ENCODE results near the gene PLCH2. TPM values are rescaled to one million over a fixed set of nuclear protein-coding genes. Genes with fewer than 3 reads are reported as not detected.
"Not testable (repeated sequence)": the region's sequence is repeated elsewhere in the genome, so short reads cannot be mapped to it uniquely, and the experiment has no call there.

PLCH2 gene
- total and polyA plus RNA-seq, 4 donors, result 2.1 to 7.9 (median 3.4) TPM

DNA sequence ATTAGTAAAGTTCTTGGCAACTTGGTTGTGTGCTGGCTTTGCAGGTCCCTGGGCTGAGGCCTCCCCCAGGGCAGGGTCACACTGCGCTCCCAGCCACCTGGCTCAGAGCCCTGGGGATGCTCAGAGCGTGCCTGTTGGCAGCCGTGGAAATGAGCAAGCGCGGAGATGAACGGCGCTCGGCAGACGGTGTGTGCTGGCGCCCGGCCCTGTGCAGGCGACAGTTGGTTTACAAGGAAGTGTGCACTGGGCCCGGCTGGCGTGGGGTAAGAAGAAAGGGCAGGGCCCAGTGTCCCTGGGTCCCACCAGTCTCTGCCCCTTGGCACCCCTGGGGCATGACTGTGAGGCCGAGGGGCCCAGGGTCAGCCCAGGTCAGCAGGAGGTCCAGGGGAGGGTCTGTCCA lies 38.1 kb upstream of the PLCH2 start:
- H3K4me1 ChIP-seq (ENCODE audit: control insufficient read depth in 5 of 5, insufficient read depth in 5 of 5, low read length in 5 of 5), result peaks cover 0 to 14% (median 0%) of the 10 kb centered on the region in 5 donors

DNA sequence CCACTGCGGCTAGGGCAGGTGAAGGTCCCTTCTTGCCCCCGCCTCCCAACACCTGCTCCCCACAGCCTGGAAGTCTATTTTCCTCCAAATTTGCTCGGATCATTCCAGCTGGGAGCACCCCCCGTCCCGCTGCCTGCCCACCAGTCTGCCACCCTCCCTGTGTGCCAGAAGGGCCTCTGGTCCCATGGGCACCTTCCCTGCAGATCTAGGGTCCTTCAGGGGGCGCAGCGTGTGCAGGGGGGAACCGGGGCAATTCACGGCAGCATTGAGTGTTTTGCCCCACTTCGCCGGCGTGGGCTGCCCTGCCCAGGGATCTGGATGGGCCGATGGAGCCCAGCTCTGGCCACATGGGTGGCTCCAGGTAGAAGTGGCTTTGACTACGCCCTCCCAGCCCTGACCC lies 37.4 kb upstream of the PLCH2 start:
- ATAC-seq (ENCODE audit: insufficient read depth, low FRiP score), result no peak
- peaks cover 0 to 26% (median 23%) of the 10 kb centered on the region in 3 donors for H3K27me3 ChIP-seq (ENCODE audit: control insufficient read depth in 3 of 3, insufficient read depth in 3 of 3, low read length in 2 of 3)
- 84 to 92% methylated on average over 14 of the region's 14 CpGs for WGBS, 2 donors
- no peak overlapping the region for H3K27ac ChIP-seq (ENCODE audit: low read depth in 1 of 2, low read length in 1 of 2)
- DNase-seq, result no peak
- H3K4me1 ChIP-seq (ENCODE audit: control insufficient read depth in 5 of 5, insufficient read depth in 5 of 5, low read length in 5 of 5), result peaks cover 0 to 17% (median 0%) of the 10 kb centered on the region in 5 donors
- no peaks in the 10 kb centered on the region for H3K36me3 ChIP-seq (ENCODE audit: control insufficient read depth in 4 of 4, insufficient read depth in 4 of 4, low read length in 4 of 4)
- no peak overlapping the region for H3K9ac ChIP-seq (ENCODE audit: insufficient read depth in 1 of 2, low read length in 2 of 2)
- no peak overlapping the region for H3K4me3 ChIP-seq
- TF ChIP-seq, protein P1, sequence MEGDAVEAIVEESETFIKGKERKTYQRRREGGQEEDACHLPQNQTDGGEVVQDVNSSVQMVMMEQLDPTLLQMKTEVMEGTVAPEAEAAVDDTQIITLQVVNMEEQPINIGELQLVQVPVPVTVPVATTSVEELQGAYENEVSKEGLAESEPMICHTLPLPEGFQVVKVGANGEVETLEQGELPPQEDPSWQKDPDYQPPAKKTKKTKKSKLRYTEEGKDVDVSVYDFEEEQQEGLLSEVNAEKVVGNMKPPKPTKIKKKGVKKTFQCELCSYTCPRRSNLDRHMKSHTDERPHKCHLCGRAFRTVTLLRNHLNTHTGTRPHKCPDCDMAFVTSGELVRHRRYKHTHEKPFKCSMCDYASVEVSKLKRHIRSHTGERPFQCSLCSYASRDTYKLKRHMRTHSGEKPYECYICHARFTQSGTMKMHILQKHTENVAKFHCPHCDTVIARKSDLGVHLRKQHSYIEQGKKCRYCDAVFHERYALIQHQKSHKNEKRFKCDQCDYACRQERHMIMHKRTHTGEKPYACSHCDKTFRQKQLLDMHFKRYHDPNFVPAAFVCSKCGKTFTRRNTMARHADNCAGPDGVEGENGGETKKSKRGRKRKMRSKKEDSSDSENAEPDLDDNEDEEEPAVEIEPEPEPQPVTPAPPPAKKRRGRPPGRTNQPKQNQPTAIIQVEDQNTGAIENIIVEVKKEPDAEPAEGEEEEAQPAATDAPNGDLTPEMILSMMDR (IDR thresholded peaks at IDR 0.05; ENCODE audit: control extremely low read depth, extremely low read depth), result no peak
- peaks cover 0 to 1% (median 0%) of the 10 kb centered on the region in 4 donors for H3K9me3 ChIP-seq (ENCODE audit: control insufficient read depth in 4 of 4, insufficient read depth in 3 of 4, low read length in 3 of 4)

More for the DNA sequence above, 38.1 kb upstream of the PLCH2 start:
- Histone ChIP-seq H3K9me3 (ENCODE audit: control insufficient read depth in 4 of 4, insufficient read depth in 3 of 4, low read length in 3 of 4) (peaks cover 0 to 1% (median 0%) of the 10 kb centered on the region in 4 donors), H3K4me3 (no peak overlapping the region), H3K9ac (ENCODE audit: insufficient read depth in 1 of 2, low read length in 2 of 2) (no peak overlapping the region), H3K27ac (ENCODE audit: low read depth in 1 of 2, low read length in 1 of 2) (no peak overlapping the region), H3K36me3 (ENCODE audit: control insufficient read depth in 4 of 4, insufficient read depth in 4 of 4, low read length in 4 of 4) (no peaks in the 10 kb centered on the region), H3K27me3 (ENCODE audit: control insufficient read depth in 3 of 3, insufficient read depth in 3 of 3, low read length in 2 of 3) (peaks cover 0 to 26% (median 20%) of the 10 kb centered on the region in 3 donors)
- TF ChIP-seq, protein P1 (IDR thresholded peaks at IDR 0.05; ENCODE audit: control extremely low read depth, extremely low read depth), result no peak
- no peak for ATAC-seq (ENCODE audit: insufficient read depth, low FRiP score)
- DNase-seq, result no peak
- WGBS, 2 donors, result 54 to 73% methylated on average over 15 of the region's 15 CpGs

DNA sequence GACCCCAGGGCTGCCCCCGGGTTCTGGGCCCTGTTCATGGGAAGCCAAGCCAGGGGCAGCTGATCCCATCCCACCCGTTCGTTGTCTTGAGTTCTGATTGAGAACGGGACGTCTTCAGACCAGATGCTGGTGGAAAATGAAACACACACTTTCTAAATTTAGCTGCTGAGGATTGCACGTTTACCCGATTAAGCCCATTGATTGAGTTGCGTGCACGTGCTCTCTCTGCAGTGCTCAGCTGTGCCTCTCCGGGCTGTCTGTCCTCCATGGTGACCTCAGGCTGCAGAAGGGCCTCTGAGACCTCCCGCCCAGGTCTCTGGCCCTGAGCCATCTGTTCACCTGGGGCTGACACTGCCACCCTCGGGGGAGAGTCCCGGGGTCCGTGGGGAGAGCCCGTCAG lies 36.7 kb upstream of the PLCH2 start:
- ATAC-seq (ENCODE audit: insufficient read depth, low FRiP score) (no peak), DNase-seq (no peak)
- Histone ChIP-seq H3K36me3 (ENCODE audit: control insufficient read depth in 4 of 4, insufficient read depth in 4 of 4, low read length in 4 of 4) (no peaks in the 10 kb centered on the region), H3K27me3 (ENCODE audit: control insufficient read depth in 3 of 3, insufficient read depth in 3 of 3, low read length in 2 of 3) (peaks cover 3 to 33% (median 21%) of the 10 kb centered on the region in 3 donors), H3K9ac (ENCODE audit: insufficient read depth in 1 of 2, low read length in 2 of 2) (no peak overlapping the region), H3K4me3 (no peak overlapping the region), H3K4me1 (ENCODE audit: control insufficient read depth in 5 of 5, insufficient read depth in 5 of 5, low read length in 5 of 5) (peaks cover 0 to 17% (median 0%) of the 10 kb centered on the region in 5 donors), H3K9me3 (ENCODE audit: control insufficient read depth in 4 of 4, insufficient read depth in 3 of 4, low read length in 3 of 4) (peaks cover 0 to 4% (median 0%) of the 10 kb centered on the region in 4 donors), H3K27ac (ENCODE audit: low read depth in 1 of 2, low read length in 1 of 2) (no peak overlapping the region)
- WGBS, 2 donors, result 69 to 87% methylated on average over 15 of the region's 15 CpGs
- TF ChIP-seq, protein P1 (IDR thresholded peaks at IDR 0.05; ENCODE audit: control extremely low read depth, extremely low read depth), result no peak

DNA sequence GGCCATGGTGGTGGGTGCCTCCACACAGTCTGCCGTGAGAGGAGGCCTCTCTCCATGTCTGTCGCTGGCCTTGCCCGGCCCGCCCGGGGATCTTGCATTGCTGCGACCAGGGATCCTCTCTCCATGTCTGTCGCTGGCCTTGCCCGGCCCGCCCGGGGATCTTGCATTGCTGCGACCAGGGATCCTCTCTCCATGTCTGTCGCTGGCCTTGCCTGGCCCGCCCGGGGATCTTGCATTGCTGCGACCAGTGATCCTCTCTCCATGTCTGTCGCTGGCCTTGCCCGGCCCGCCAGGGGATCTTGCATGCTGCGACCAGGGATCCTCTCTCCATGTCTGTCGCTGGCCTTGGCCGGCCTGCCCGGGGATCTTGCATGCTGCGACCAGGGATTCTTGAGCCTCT lies 35.7 kb upstream of the PLCH2 start:
- DNase-seq; H3K9ac ChIP-seq (ENCODE audit: insufficient read depth in 1 of 2, low read length in 2 of 2); H3K36me3 ChIP-seq (ENCODE audit: control insufficient read depth in 4 of 4, insufficient read depth in 4 of 4, low read length in 4 of 4); H3K27ac ChIP-seq (ENCODE audit: low read depth in 1 of 2, low read length in 1 of 2); H3K4me3 ChIP-seq; H3K9me3 ChIP-seq (ENCODE audit: control insufficient read depth in 4 of 4, insufficient read depth in 3 of 4, low read length in 3 of 4); ATAC-seq (ENCODE audit: insufficient read depth, low FRiP score): not testable (repeated sequence)
- H3K4me1 ChIP-seq (ENCODE audit: control insufficient read depth in 5 of 5, insufficient read depth in 5 of 5, low read length in 5 of 5), result peaks cover 0 to 17% (median 0%) of the 10 kb centered on the region in 5 donors
- H3K27me3 ChIP-seq (ENCODE audit: control insufficient read depth in 3 of 3, insufficient read depth in 3 of 3, low read length in 2 of 3), result peaks cover 6 to 34% (median 27%) of the 10 kb centered on the region in 3 donors
- WGBS, 2 donors, result 79 to 91% methylated on average over 23 of the region's 23 CpGs
